ENCODE data around the gene CMTM3. TPM values are rescaled to one million over a fixed set of nuclear protein-coding genes. Genes with fewer than 3 reads are reported as not detected.
"Not testable (repeated sequence)": the region's sequence is repeated elsewhere in the genome, so short reads cannot be mapped to it uniquely, and the experiment has no call there.

The CMTM3 gene
- total RNA-seq, 1 experiment from 2014 or later = 6.6 TPM

- no peak for DNase-seq (ENCODE audit: low read depth)
These were observed 18.8 kb upstream of the CMTM3 start for GRCh38 chr16:66585481-66586239.

- DNase-seq (ENCODE audit: low read depth) = no peak
These were observed 16.5 kb upstream of the CMTM3 start for GRCh38 chr16:66587881-66588600.

- DNase-seq (ENCODE audit: low read depth) = peak; percentile 55
These were observed 15.4 kb upstream of the CMTM3 start for GRCh38 chr16:66588981-66589713.

GRCh38 chr16:66590322-66590721 lies 14.2 kb upstream of the CMTM3 start:
- no peak for DNase-seq (ENCODE audit: low read depth)

- no peak for DNase-seq (ENCODE audit: low read depth)
These were observed 13.5 kb upstream of the CMTM3 start for GRCh38 chr16:66591018-66591417.

- DNase-seq (ENCODE audit: low read depth) = no peak
These were observed 12.3 kb upstream of the CMTM3 start for GRCh38 chr16:66592241-66592640.

DNA sequence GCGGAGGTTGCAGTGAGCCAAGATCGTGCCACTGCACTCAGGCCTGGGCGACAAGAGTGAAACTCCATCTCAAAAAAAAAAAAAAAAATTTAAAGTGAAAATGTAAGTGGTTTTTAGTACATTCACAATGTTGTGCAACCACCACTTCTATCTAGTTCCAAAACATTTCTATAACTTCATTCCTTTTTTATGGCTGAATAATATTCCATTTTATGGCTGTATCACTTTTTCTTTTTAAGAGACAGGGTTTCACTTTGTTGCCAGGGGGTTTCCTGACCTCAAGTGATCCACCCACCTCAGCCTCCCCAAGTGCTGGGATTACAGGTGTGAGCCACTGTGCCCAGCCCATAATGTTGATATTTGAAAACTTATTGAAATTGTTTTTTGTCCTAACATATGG lies 11.7 kb upstream of the CMTM3 start:
- DNase-seq (ENCODE audit: low read depth) = no peak

DNA sequence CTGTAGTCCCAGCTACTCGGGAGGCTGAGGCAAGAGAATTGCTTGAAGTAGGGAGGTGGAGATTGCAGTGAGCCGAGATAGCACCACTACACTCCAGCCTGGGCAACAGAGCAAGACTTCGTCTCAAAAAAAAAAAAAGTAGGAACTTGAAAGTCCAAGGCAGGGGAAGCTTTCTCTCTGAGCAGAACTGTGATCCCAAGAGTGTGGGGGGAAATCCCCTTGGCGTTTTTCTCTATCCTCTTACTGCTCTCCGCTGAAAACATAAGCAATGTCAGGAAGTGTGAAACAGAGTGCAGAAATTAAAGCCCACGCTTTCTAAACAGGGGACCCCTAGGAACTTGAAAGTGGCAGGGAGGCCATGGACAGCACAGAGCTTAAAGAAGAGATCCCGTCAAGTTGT lies 9.8 kb upstream of the CMTM3 start:
- no peak for DNase-seq (ENCODE audit: low read depth)

DNA sequence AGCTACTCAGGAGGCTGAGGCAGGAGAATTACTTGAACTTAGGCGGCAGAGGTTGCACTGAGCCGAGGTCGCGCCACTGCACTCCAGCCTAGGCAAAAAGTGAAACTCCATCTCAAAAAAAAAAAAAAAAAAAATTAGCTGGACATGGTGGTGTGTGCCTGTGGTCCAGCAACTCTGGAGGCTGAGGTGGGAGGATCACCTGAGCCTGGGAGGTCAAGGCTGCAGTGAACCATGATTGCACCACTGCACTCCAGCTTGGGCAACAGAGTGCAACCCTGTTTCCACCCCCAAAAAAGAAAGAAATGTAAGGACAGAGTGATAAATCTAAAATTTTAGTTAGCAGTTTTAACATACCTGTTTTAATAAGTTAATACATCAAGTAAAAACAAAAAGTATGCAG lies 7.9 kb upstream of the CMTM3 start:
- not testable (repeated sequence) for DNase-seq (ENCODE audit: low read depth)

- no peak for DNase-seq (ENCODE audit: low read depth)
These were observed 7.3 kb upstream of the CMTM3 start for GRCh38 chr16:66596986-66597848.

DNA sequence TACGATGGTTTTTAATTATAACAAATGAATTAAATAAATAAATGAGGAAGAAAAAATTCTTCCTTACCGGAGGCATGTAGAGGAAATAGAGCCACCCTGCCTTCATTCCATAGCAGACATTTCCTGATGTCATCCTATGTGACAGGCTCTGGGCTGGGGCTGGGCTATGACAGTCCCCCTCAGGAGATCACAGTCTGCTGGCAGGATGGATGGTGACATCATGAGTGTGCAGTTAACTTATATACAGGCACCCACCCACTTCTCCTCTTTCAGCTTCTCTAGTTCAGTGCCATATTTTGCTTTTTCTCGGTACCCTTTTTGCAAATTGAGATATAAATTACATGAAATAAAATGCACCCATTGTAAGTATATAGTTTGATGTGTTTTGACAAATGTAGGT lies 6.4 kb upstream of the CMTM3 start:
- DNase-seq (ENCODE audit: low read depth) = no peak

- DNase-seq (ENCODE audit: low read depth) = no peak
These were observed 4.8 kb upstream of the CMTM3 start for GRCh38 chr16:66599726-66600125.

- DNase-seq (ENCODE audit: low read depth) = no peak
These were observed 4.0 kb upstream of the CMTM3 start for GRCh38 chr16:66600477-66600876.

GRCh38 chr16:66601471-66601870 lies 3.0 kb upstream of the CMTM3 start:
- no peak for DNase-seq (ENCODE audit: low read depth)

GRCh38 chr16:66603537-66604375 lies 748 bp upstream of the CMTM3 start:
- peak; percentile 62 for DNase-seq (ENCODE audit: low read depth)

DNA sequence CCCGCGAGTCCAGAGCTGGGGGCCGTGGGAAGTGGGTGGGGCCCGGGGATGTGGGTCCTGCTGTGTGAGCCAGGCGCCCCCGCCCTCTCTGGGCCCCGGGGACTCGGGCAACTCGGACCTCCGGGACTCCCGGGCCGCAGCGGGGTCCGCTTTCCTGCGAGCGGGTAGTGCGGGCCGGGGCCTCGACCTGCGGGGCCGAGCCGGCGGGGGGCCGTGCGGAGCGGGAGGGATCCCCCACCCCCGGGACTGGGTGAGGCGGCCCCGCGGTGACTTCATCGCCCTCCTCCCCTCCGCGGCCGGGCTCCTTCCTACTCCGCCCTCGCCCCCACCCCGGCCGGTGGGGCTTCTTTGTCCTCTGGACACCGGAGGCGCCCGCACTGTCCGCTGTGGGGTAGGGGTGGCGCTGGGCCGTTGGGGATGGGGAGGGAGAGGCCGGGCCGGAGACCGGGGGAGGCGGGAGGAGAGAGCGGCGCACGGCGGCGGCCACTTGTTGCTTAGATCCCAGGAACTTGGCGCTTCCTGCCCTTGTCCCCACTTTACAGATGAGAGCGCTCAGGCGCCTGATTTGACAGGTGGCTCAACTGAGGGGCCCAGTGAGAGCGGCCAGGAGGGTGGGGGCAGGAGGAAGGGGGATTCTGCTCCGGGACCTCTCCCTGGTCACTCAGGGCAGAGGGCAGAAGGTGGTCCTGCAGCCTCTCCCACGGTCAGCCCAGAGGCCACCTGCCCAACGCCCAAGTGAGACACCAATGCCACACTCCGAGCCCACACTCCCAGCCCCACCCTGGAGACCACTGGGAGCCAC lies 874 bp downstream of the CMTM3 start:
- DNase-seq (ENCODE audit: low read depth) = peak; percentile 49

GRCh38 chr16:66605979-66606751 lies 1.7 kb downstream of the CMTM3 start:
- DNase-seq (ENCODE audit: low read depth) = no peak

DNA sequence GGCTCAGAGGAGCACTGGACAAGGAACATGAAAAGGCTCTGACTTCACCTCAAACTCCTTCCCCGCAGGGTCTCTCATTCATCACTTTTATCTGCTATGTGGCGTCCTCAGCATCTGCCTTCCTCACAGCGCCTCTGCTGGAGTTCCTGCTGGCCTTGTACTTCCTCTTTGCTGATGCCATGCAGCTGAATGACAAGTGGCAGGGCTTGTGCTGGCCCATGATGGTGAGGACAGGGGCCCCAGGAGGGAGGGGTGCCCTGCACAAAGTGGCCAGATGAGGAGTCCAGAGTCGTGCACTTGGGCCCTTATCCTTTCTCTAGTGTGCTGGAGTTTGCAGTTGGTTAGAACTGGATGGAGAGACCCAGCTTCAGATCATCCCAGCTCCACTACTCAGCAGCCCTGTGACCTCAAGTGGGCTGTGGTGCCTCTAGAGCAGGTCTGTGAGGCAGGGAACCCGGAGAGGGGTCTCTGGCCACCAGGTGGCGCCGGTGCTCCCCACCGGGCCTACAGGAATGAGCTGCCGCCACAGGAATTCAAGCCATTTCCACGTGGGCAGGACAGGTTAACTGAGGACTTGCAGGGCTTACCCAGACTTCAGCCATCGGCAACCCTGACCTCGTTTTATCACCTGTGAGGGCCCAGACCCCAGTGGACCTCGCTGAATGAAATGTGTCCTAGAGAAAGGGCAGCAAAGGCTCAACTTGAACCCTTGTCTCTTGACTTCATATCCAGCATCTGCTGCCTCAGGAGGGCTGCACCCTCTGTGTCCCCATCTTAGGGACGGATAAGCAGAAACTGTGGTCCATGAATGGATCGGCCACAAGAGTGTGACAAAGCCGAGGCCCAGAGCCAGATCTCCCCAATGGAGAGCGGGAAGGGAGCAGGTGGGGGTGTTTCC lies 4.0 kb downstream of the CMTM3 start:
- DNase-seq (ENCODE audit: low read depth) = peak; percentile 88

All from Daoy (cell line).